ENCODE measurements around the gene OR4K15.

The OR4K15 gene

DNA sequence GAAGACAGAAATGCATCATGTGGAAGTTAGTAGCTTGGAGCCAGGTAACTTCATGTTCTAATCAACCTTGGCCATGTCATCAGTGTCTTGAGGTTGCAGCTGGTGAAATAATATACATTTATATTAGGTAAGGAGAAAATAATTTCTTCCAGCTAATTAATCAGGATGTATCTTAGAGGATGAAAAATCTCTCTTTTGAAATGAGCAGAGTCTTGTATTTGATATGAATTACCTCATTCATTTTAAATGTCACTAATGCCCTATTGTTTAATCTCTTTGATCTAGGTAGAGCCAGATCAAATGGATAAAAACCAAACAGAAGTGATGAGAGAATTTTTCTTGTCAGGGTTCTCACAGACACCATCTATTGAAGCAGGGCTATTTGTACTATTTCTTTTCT, 26.5 kb downstream of the OR4K15 start, which contains the start of gene OR4Q2:
Gene OR4Q2, plus strand, starts transcription at position 301 of the 400 bp plus-strand sequence.
- no peak within 1 kb of the TSS for H2BK5ac ChIP-seq (ENCODE audit: low read depth, low read length, poor library complexity, severe bottlenecking)
- no peak within 1 kb of the TSS for H2AK5ac ChIP-seq (ENCODE audit: low read length, severe bottlenecking)
- H3K79me1 ChIP-seq (replicated peaks; ENCODE audit: low read length, poor library complexity, severe bottlenecking): no peaks in the 10 kb centered on the region
- H4K8ac ChIP-seq (ENCODE audit: low read length): no peak within 1 kb of the TSS
- H2BK120ac ChIP-seq (ENCODE audit: low read depth, low read length): no peak within 1 kb of the TSS
- no peak within 1 kb of the TSS for H3K4me2 ChIP-seq (ENCODE audit: low read length, poor library complexity, severe bottlenecking)
- H3K9ac ChIP-seq (ENCODE audit: low read length): no peak within 1 kb of the TSS
- no peak within 1 kb of the TSS for H3K23ac ChIP-seq (ENCODE audit: low read length in 2 of 2)
- H2BK15ac ChIP-seq (ENCODE audit: low read depth, poor library complexity, severe bottlenecking): no peak within 1 kb of the TSS
- H2BK12ac ChIP-seq (ENCODE audit: low read length in 2 of 2): no peak within 1 kb of the TSS
- no peak within 1 kb of the TSS for H4K91ac ChIP-seq (ENCODE audit: low read length)
- H2AFZ ChIP-seq (ENCODE audit: low read depth, low read length): no peak within 1 kb of the TSS
- H3K14ac ChIP-seq (ENCODE audit: low read length in 2 of 2): no peak within 1 kb of the TSS
- no peak for DNase-seq
- no peak within 1 kb of the TSS for H3K18ac ChIP-seq (ENCODE audit: low read depth in 1 of 2, low read length in 2 of 2)
- H3K4ac ChIP-seq (ENCODE audit: low read depth in 1 of 2, low read length in 2 of 2): no peak within 1 kb of the TSS
- no peaks in the 10 kb centered on the region for H3K4me1 ChIP-seq (ENCODE audit: control insufficient read depth, insufficient read depth, low read depth, low read length)
- no peaks in the 10 kb centered on the region for H3K36me3 ChIP-seq (ENCODE audit: control insufficient read depth in 1 of 2, insufficient read depth in 2 of 2, low read depth in 1 of 2, low read length in 2 of 2)
- H3K9me3 ChIP-seq (ENCODE audit: control insufficient read depth, low read length): peaks cover 4% of the 10 kb centered on the region
- no peak within 1 kb of the TSS for H3K4me3 ChIP-seq (ENCODE audit: insufficient read depth in 1 of 2, low read depth in 1 of 2, low read length in 2 of 2)
- no peaks in the 10 kb centered on the region for H3K27me3 ChIP-seq (ENCODE audit: control insufficient read depth in 1 of 2, insufficient read depth in 1 of 2, low read length in 2 of 2)
- no peak within 1 kb of the TSS for H3K27ac ChIP-seq (ENCODE audit: low read length, poor library complexity, severe bottlenecking)

DNA sequence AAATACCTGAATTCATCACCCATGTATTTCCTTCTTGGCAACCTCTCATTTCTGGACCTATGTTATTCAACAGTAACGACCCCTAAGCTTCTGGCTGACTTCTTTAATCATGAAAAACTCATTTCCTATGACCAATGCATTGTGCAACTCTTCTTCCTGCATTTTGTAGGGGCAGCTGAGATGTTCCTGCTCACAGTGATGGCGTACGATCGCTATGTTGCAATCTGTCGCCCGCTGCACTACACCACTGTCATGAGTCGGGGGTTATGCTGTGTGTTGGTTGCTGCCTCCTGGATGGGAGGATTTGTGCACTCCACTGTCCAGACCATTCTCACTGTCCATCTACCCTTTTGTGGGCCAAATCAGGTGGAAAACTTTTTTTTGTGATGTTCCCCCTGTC, 26.9 kb downstream of the OR4K15 start:
- no peak overlapping the region for H3K23ac ChIP-seq (ENCODE audit: low read length in 2 of 2)
- H2AFZ ChIP-seq (ENCODE audit: low read depth, low read length): no peak overlapping the region
- H3K4me3 ChIP-seq (ENCODE audit: insufficient read depth in 1 of 2, low read depth in 1 of 2, low read length in 2 of 2): no peak overlapping the region
- no peak overlapping the region for H3K4me2 ChIP-seq (ENCODE audit: low read length, poor library complexity, severe bottlenecking)
- no peaks in the 10 kb centered on the region for H3K27me3 ChIP-seq (ENCODE audit: control insufficient read depth in 1 of 2, insufficient read depth in 1 of 2, low read length in 2 of 2)
- H3K4me1 ChIP-seq (ENCODE audit: control insufficient read depth, insufficient read depth, low read depth, low read length): no peaks in the 10 kb centered on the region
- no peak overlapping the region for H2BK12ac ChIP-seq (ENCODE audit: low read length in 2 of 2)
- H3K27ac ChIP-seq (ENCODE audit: low read length, poor library complexity, severe bottlenecking): no peak overlapping the region
- DNase-seq: no peak
- no peaks in the 10 kb centered on the region for H3K79me1 ChIP-seq (replicated peaks; ENCODE audit: low read length, poor library complexity, severe bottlenecking)
- 70% methylated on average over 7 of the region's 7 CpGs for WGBS
- H2BK120ac ChIP-seq (ENCODE audit: low read depth, low read length): no peak overlapping the region
- H3K18ac ChIP-seq (ENCODE audit: low read depth in 1 of 2, low read length in 2 of 2): no peak overlapping the region
- H4K8ac ChIP-seq (ENCODE audit: low read length): no peak overlapping the region
- peaks cover 4% of the 10 kb centered on the region for H3K9me3 ChIP-seq (ENCODE audit: control insufficient read depth, low read length)
- H2BK15ac ChIP-seq (ENCODE audit: low read depth, poor library complexity, severe bottlenecking): no peak overlapping the region
- H2AK5ac ChIP-seq (ENCODE audit: low read length, severe bottlenecking): no peak overlapping the region
- no peak overlapping the region for H3K9ac ChIP-seq (ENCODE audit: low read length)
- no peak overlapping the region for H4K91ac ChIP-seq (ENCODE audit: low read length)
- no peak overlapping the region for H3K4ac ChIP-seq (ENCODE audit: low read depth in 1 of 2, low read length in 2 of 2)
- H2BK5ac ChIP-seq (ENCODE audit: low read depth, low read length, poor library complexity, severe bottlenecking): no peak overlapping the region
- H3K14ac ChIP-seq (ENCODE audit: low read length in 2 of 2): no peak overlapping the region
- no peaks in the 10 kb centered on the region for H3K36me3 ChIP-seq (ENCODE audit: control insufficient read depth in 1 of 2, insufficient read depth in 2 of 2, low read depth in 1 of 2, low read length in 2 of 2)

DNA sequence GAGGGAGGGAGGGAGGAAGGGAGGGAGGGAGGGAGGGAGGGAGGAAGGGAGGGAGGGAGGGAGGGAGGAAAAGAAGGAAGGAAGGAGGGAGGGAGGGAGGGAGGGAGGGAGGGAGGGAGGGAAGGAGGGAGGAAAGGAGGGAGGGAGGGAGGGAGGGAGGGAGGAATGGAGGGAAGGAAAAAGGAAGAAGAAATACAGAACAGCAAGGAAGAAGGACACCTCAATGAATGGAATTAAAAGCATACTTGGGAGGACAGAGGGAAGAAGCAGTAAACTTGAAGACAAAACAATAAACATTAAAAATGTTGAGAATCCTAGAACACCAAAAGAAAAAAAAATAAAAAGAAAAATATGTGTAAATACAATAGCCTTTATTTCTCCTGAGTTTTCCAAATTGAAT, 32.8 kb downstream of the OR4K15 start:
- H3K23ac ChIP-seq (ENCODE audit: low read length in 2 of 2): no peak overlapping the region
- H3K27ac ChIP-seq (ENCODE audit: low read length, poor library complexity, severe bottlenecking): no peak overlapping the region
- no peak for DNase-seq
- no peak overlapping the region for H2AK5ac ChIP-seq (ENCODE audit: low read length, severe bottlenecking)
- H3K14ac ChIP-seq (ENCODE audit: low read length in 2 of 2): no peak overlapping the region
- H2BK12ac ChIP-seq (ENCODE audit: low read length in 2 of 2): no peak overlapping the region
- H3K18ac ChIP-seq (ENCODE audit: low read depth in 1 of 2, low read length in 2 of 2): no peak overlapping the region
- H3K9ac ChIP-seq (ENCODE audit: low read length): no peak overlapping the region
- no peak overlapping the region for H2BK120ac ChIP-seq (ENCODE audit: low read depth, low read length)
- H3K4ac ChIP-seq (ENCODE audit: low read depth in 1 of 2, low read length in 2 of 2): no peak overlapping the region
- no peak overlapping the region for H2AFZ ChIP-seq (ENCODE audit: low read depth, low read length)
- H3K4me2 ChIP-seq (ENCODE audit: low read length, poor library complexity, severe bottlenecking): no peak overlapping the region
- no peaks in the 10 kb centered on the region for H3K36me3 ChIP-seq (ENCODE audit: control insufficient read depth in 1 of 2, insufficient read depth in 2 of 2, low read depth in 1 of 2, low read length in 2 of 2)
- H3K4me1 ChIP-seq (ENCODE audit: control insufficient read depth, insufficient read depth, low read depth, low read length): no peaks in the 10 kb centered on the region
- no peaks in the 10 kb centered on the region for H3K79me1 ChIP-seq (replicated peaks; ENCODE audit: low read length, poor library complexity, severe bottlenecking)
- H2BK5ac ChIP-seq (ENCODE audit: low read depth, low read length, poor library complexity, severe bottlenecking): no peak overlapping the region
- no peak overlapping the region for H4K8ac ChIP-seq (ENCODE audit: low read length)
- H3K4me3 ChIP-seq (ENCODE audit: insufficient read depth in 1 of 2, low read depth in 1 of 2, low read length in 2 of 2): no peak overlapping the region
- H4K91ac ChIP-seq (ENCODE audit: low read length): no peak overlapping the region
- peaks cover 13% of the 10 kb centered on the region for H3K9me3 ChIP-seq (ENCODE audit: control insufficient read depth, low read length)
- no peak overlapping the region for H2BK15ac ChIP-seq (ENCODE audit: low read depth, poor library complexity, severe bottlenecking)
- no peaks in the 10 kb centered on the region for H3K27me3 ChIP-seq (ENCODE audit: control insufficient read depth in 1 of 2, insufficient read depth in 1 of 2, low read length in 2 of 2)

DNA sequence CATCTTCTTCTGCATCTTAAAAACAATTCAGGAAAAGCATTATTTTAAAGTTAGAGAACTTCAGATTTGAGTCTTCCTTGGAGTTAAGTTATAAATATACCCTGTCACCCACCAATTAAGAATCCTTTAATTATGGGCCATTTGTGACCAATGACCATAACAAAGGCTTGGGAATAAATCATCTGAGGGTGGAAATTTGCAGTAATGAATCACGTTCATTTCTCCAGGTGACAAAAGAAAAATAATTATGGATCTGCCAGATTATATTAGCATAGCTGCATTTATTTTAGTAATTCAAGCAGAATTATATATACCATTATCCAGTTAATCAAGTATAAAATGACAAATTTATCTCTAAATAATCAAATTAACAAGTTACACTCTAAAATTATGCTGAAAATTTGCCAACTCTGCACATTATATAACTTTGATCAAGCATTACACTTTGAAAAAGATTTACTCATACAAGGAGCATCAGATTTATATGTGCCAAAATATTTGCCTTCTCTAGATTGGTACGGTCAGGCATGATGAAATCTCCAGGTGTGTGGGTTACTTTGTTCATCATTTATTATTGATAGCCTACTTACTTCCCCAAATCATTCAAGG, 44.0 kb downstream of the OR4K15 start, which contains the start of gene OR4K14:
Gene OR4K14, minus strand, starts transcription at position 51 of the 609 bp plus-strand sequence. CDS start 4,114 bp downstream, outside the sequence.
- DNase-seq: no peak
- H4K91ac ChIP-seq (ENCODE audit: low read length): no peak within 1 kb of the TSS
- H2AK5ac ChIP-seq (ENCODE audit: low read length, severe bottlenecking): no peak within 1 kb of the TSS

More for the DNA sequence above, 44.0 kb downstream of the OR4K15 start, which contains the start of gene OR4K14:
- H2BK12ac ChIP-seq (ENCODE audit: low read length in 2 of 2): no peak within 1 kb of the TSS
- no peak within 1 kb of the TSS for H4K8ac ChIP-seq (ENCODE audit: low read length)
- H3K4ac ChIP-seq (ENCODE audit: low read depth in 1 of 2, low read length in 2 of 2): no peak within 1 kb of the TSS
- H3K9me3 ChIP-seq (ENCODE audit: control insufficient read depth, low read length): peaks cover 13% of the 10 kb centered on the region
- no peak within 1 kb of the TSS for H3K14ac ChIP-seq (ENCODE audit: low read length in 2 of 2)
- H3K27me3 ChIP-seq (ENCODE audit: control insufficient read depth in 1 of 2, insufficient read depth in 1 of 2, low read length in 2 of 2): no peaks in the 10 kb centered on the region
- H3K23ac ChIP-seq (ENCODE audit: low read length in 2 of 2): no peak within 1 kb of the TSS
- H3K27ac ChIP-seq (ENCODE audit: low read length, poor library complexity, severe bottlenecking): no peak within 1 kb of the TSS
- no peak within 1 kb of the TSS for H2AFZ ChIP-seq (ENCODE audit: low read depth, low read length)
- no peak within 1 kb of the TSS for H3K4me3 ChIP-seq (ENCODE audit: insufficient read depth in 1 of 2, low read depth in 1 of 2, low read length in 2 of 2)
- WGBS: no CpG with 5 or more reads among the region's 2 CpGs
- no peak within 1 kb of the TSS for H2BK15ac ChIP-seq (ENCODE audit: low read depth, poor library complexity, severe bottlenecking)
- H3K4me1 ChIP-seq (ENCODE audit: control insufficient read depth, insufficient read depth, low read depth, low read length): no peaks in the 10 kb centered on the region
- H2BK120ac ChIP-seq (ENCODE audit: low read depth, low read length): no peak within 1 kb of the TSS
- H3K4me2 ChIP-seq (ENCODE audit: low read length, poor library complexity, severe bottlenecking): no peak within 1 kb of the TSS
- H3K9ac ChIP-seq (ENCODE audit: low read length): no peak within 1 kb of the TSS
- no peaks in the 10 kb centered on the region for H3K79me1 ChIP-seq (replicated peaks; ENCODE audit: low read length, poor library complexity, severe bottlenecking)
- H3K36me3 ChIP-seq (ENCODE audit: control insufficient read depth in 1 of 2, insufficient read depth in 2 of 2, low read depth in 1 of 2, low read length in 2 of 2): no peaks in the 10 kb centered on the region
- no peak within 1 kb of the TSS for H3K18ac ChIP-seq (ENCODE audit: low read depth in 1 of 2, low read length in 2 of 2)
- no peak within 1 kb of the TSS for H2BK5ac ChIP-seq (ENCODE audit: low read depth, low read length, poor library complexity, severe bottlenecking)

Data from mesenchymal stem cell (in vitro differentiated cells and primary cell).